ENCODE results near the gene RORC.

Gene RORC

GRCh38 chr1:151837884-151838221 lies 6.3 kb upstream of the RORC start:
- POLR2A ChIA-PET (ENCODE audit: low non-redundant PET): interaction anchor here (0.8 kb wide), 1 partner anchor 65 kb away, joined by 3 read pairs; no protein-coding TSS in a partner anchor
- TF ChIP-seq CTCF (conservative IDR thresholded peaks at IDR 0.05; ENCODE audit: low read depth): no peak

GRCh38 chr1:151837197-151837596 lies 5.6 kb upstream of the RORC start:
- DNase-seq (ENCODE audit: low spot score): no peak
- POLR2A ChIA-PET (ENCODE audit: low non-redundant PET): interaction anchor here (0.6 to 0.8 kb wide), 2 partner anchors 65 to 298 kb away, joined by 3 to 4 read pairs; no protein-coding TSS in a partner anchor
- CTCF ChIA-PET: interaction anchor here (0.5 to 1.4 kb wide), 6 partner anchors 10 to 243 kb away, joined by 3 to 11 read pairs (median 4); no protein-coding TSS in a partner anchor
- peak overlapping the region; percentile 77 for H3K27ac ChIP-seq
- no peak for TF ChIP-seq CTCF (conservative IDR thresholded peaks at IDR 0.05; ENCODE audit: low read depth)

More at GRCh38 chr1:151837884-151838221, 6.3 kb upstream of the RORC start:
- H3K27ac ChIP-seq: peak overlapping the region; percentile 77
- CTCF ChIA-PET: no interaction called here
- DNase-seq (ENCODE audit: low spot score): no peak

- no peak overlapping the region for H3K27ac ChIP-seq
- no peak for TF ChIP-seq CTCF (conservative IDR thresholded peaks at IDR 0.05; ENCODE audit: low read depth)
- no peak for DNase-seq (ENCODE audit: low spot score)
- CTCF ChIA-PET: interaction anchor here (0.6 to 1.4 kb wide), 6 partner anchors 13 to 371 kb away, joined by 3 to 11 read pairs (median 4); partner anchors contain the start of genes MRPL9 and THEM5
- POLR2A ChIA-PET (ENCODE audit: low non-redundant PET): no interaction called here
Measured at GRCh38 chr1:151835596-151835995, 4.0 kb upstream of the RORC start.

GRCh38 chr1:151834239-151834638 lies 2.6 kb upstream of the RORC start:
- ChIA-PET POLR2A (ENCODE audit: low non-redundant PET) (no interaction called here), CTCF (interaction anchor here (1.2 kb wide), 1 partner anchor 100 kb away, joined by 3 read pairs; no protein-coding TSS in a partner anchor)
- TF ChIP-seq CTCF (conservative IDR thresholded peaks at IDR 0.05; ENCODE audit: low read depth): no peak
- no peak for DNase-seq (ENCODE audit: low spot score)
- no peak overlapping the region for H3K27ac ChIP-seq

GRCh38 chr1:151833172-151833900 lies 1.7 kb upstream of the RORC start:
- no peak for TF ChIP-seq CTCF (conservative IDR thresholded peaks at IDR 0.05; ENCODE audit: low read depth)
- CTCF ChIA-PET: interaction anchor here (0.6 kb wide), 1 partner anchor 61 kb away, joined by 3 read pairs; no protein-coding TSS in a partner anchor
- peak overlapping the region; percentile 56 for H3K27ac ChIP-seq
- POLR2A ChIA-PET (ENCODE audit: low non-redundant PET): no interaction called here
- DNase-seq (ENCODE audit: low spot score): no peak

GRCh38 chr1:151832318-151832980 lies 847 bp upstream of the RORC start:
- no peak for TF ChIP-seq CTCF (conservative IDR thresholded peaks at IDR 0.05; ENCODE audit: low read depth)
- peak; percentile 34 for DNase-seq (ENCODE audit: low spot score)
- CTCF ChIA-PET: no interaction called here
- POLR2A ChIA-PET (ENCODE audit: low non-redundant PET): no interaction called here
- H3K27ac ChIP-seq: peak overlapping the region; percentile 56
